Lower lobe of right lung (tissue), 2 donors: ENCODE results near the gene NSD2. TPM values are rescaled to one million over a fixed set of nuclear protein-coding genes. Genes with fewer than 3 reads are reported as not detected.

Source experiments
- ATAC-seq, 2 donors: fragments of 200-7000 bp; cut with Tn5 transposase; one replicate each; pipeline ENCODE4 v1.9.1; 2020 to 2022; ENCODE audit warnings: mild to moderate bottlenecking in 2 of 2, moderate library complexity in 2 of 2
- DNase-seq: peaks from one replicate; pipeline ENCODE4 v3.0.0-alpha.2; 2020
- H3K27ac ChIP-seq: fragments of 200-600 bp; one replicate; pipeline ENCODE4 v1.8.0; 2022
- H3K27me3 ChIP-seq: fragments of 200-600 bp; one replicate; pipeline ENCODE4 v1.8.0; 2022; ENCODE audit warnings: low read depth
- H3K36me3 ChIP-seq: fragments of 200-600 bp; one replicate; pipeline ENCODE4 v1.8.0; 2022; ENCODE audit warnings: mild to moderate bottlenecking
- H3K4me1 ChIP-seq: fragments of 200-600 bp; one replicate; pipeline ENCODE4 v1.8.0; 2022
- H3K4me3 ChIP-seq: fragments of 200-600 bp; one replicate; pipeline ENCODE4 v1.8.0; 2022; ENCODE audit warnings: mild to moderate bottlenecking
- H3K9me3 ChIP-seq: fragments of 200-600 bp; one replicate; pipeline ENCODE4 v1.8.0; 2022
- CTCF ChIP-seq: fragments of 200-600 bp; IDR thresholded peaks from one replicate; pipeline ENCODE4 v1.8.0; 2022; ENCODE audit warnings: antibody characterized with exemption, mild to moderate bottlenecking
- intact Hi-C: fragments of 100-400 bp; cut with DNase I; formaldehyde crosslinking; loops from one replicate; pipeline ENCODE4 v1.11.0; 2022
- total RNA-seq: library from RNA; stranded (reverse); fragmentation: NEBNext Ultra II Directional; extraction: Animal tissue kit (Norgen Biotek cat#: 25700); gene quantifications from one replicate; pipeline ENCODE4 v1.2.1, GENCODE V29; 2021
- donor health status: DM: no; HTN: yes; CAD: no; lungs with severe emphysema.

The NSD2 gene
- total RNA-seq, 1 donor from 2014 or later: 52.9 TPM

GRCh38 chr4:1981251-1982058 is 110.3 kb downstream of the NSD2 start:
- Histone ChIP-seq H3K36me3 (peaks cover 94% of the 10 kb centered on the region), H3K4me1 (no peaks in the 10 kb centered on the region), H3K4me3 (no peak overlapping the region), H3K27me3 (no peaks in the 10 kb centered on the region), H3K27ac (no peak overlapping the region), H3K9me3 (no peaks in the 10 kb centered on the region)
- no peak for DNase-seq
- TF ChIP-seq CTCF: no peak
- no peak for ATAC-seq
- intact Hi-C loops: no loop called here

- no peaks in the 10 kb centered on the region for H3K9me3 ChIP-seq
- no peak for ATAC-seq
- no peak overlapping the region for H3K27ac ChIP-seq
- H3K4me3 ChIP-seq: no peak overlapping the region
- H3K36me3 ChIP-seq: peaks cover 94% of the 10 kb centered on the region
- no peak for DNase-seq
- intact Hi-C loops: no loop called here
- H3K4me1 ChIP-seq: no peaks in the 10 kb centered on the region
- no peak for TF ChIP-seq CTCF
- H3K27me3 ChIP-seq: no peaks in the 10 kb centered on the region
Observed at GRCh38 chr4:1982124-1983052, 111.2 kb downstream of the NSD2 start.

- ATAC-seq (peak in 1 of 2 donors; percentile 5), DNase-seq (no peak)
- Histone ChIP-seq H3K4me3 (no peak overlapping the region), H3K27me3 (no peaks in the 10 kb centered on the region), H3K36me3 (peaks cover 97% of the 10 kb centered on the region), H3K27ac (no peak overlapping the region), H3K9me3 (no peaks in the 10 kb centered on the region), H3K4me1 (no peaks in the 10 kb centered on the region)
- no peak for TF ChIP-seq CTCF
- intact Hi-C loops: no loop called here
Observed at GRCh38 chr4:1983053-1983845, 112.1 kb downstream of the NSD2 start.

GRCh38 chr4:1983846-1984405 is 112.7 kb downstream of the NSD2 start:
- peak in 1 of 2 donors; percentile 4 for ATAC-seq
- Histone ChIP-seq H3K4me1 (no peaks in the 10 kb centered on the region), H3K27ac (no peak overlapping the region), H3K4me3 (no peak overlapping the region), H3K36me3 (peaks cover 97% of the 10 kb centered on the region), H3K27me3 (no peaks in the 10 kb centered on the region), H3K9me3 (no peaks in the 10 kb centered on the region)
- no peak for TF ChIP-seq CTCF
- intact Hi-C loops: no loop called here
- DNase-seq: no peak
